HG02623 (cell line): ENCODE measurements around the gene RAB7B.
A peak's percentile ranks its signal among the peaks of the same experiment; 100 is the strongest.

Experiments
- ATAC-seq: cut with Tn5 transposase; IDR thresholded peaks from one replicate; pipeline ENCODE4 v1.9.1; 2021; ENCODE audit warnings: moderate library complexity; ENCODE audit not compliant: unreplicated experiment

The RAB7B gene

GRCh38 chr1:206023695-206024094 is 20.5 kb upstream of the RAB7B start, which contains the start of gene CTSE:
TSS of gene CTSE (minus strand) at chr1:206023895. CDS start at chr1:206023791, 104 bp downstream.
- ATAC-seq = no peak

- no peak for ATAC-seq
Observed at GRCh38 chr1:206022766-206023165, 19.6 kb upstream of the RAB7B start.

- ATAC-seq = no peak
Observed at GRCh38 chr1:206021626-206022365, 18.6 kb upstream of the RAB7B start.

GRCh38 chr1:206021008-206021625 is 17.9 kb upstream of the RAB7B start:
- ATAC-seq = no peak

- ATAC-seq = no peak
Observed at GRCh38 chr1:206020393-206021007, 17.3 kb upstream of the RAB7B start.

GRCh38 chr1:206015071-206015470 is 11.9 kb upstream of the RAB7B start:
- no peak for ATAC-seq

- ATAC-seq = no peak
Observed at GRCh38 chr1:206014601-206015000, 11.4 kb upstream of the RAB7B start.

GRCh38 chr1:206013026-206013795 is 10.0 kb upstream of the RAB7B start:
- no peak for ATAC-seq

GRCh38 chr1:206012086-206012859 is 9.1 kb upstream of the RAB7B start:
- peak; percentile 94 for ATAC-seq

- ATAC-seq = no peak
Observed at GRCh38 chr1:206011057-206011456, 7.9 kb upstream of the RAB7B start.

- no peak for ATAC-seq
Observed at GRCh38 chr1:206010060-206010459, 6.9 kb upstream of the RAB7B start.

GRCh38 chr1:206006946-206007345 is 3.8 kb upstream of the RAB7B start:
- no peak for ATAC-seq

GRCh38 chr1:206005778-206006180 is 2.6 kb upstream of the RAB7B start:
- ATAC-seq = no peak

GRCh38 chr1:206005234-206005633 is 2.0 kb upstream of the RAB7B start:
- no peak for ATAC-seq

GRCh38 chr1:206004826-206005225 is 1.6 kb upstream of the RAB7B start:
- no peak for ATAC-seq

- no peak for ATAC-seq
Observed at GRCh38 chr1:206003854-206004800, 932 bp upstream of the RAB7B start.

GRCh38 chr1:206002160-206002559 is 1.0 kb downstream of the RAB7B start:
- ATAC-seq = no peak

- no peak for ATAC-seq
Observed at GRCh38 chr1:206001476-206001888, 1.7 kb downstream of the RAB7B start.

GRCh38 chr1:206000641-206001339 is 2.4 kb downstream of the RAB7B start:
- ATAC-seq = no peak
